Astrocyte (in vitro differentiated cells and primary cell): Measurements from ENCODE around the gene INTS4. TPM values are rescaled to one million over a fixed set of nuclear protein-coding genes. Genes with fewer than 3 reads are reported as not detected.

Source experiments
- DNase-seq: peaks from one replicate; pipeline ENCODE4 v3.0.0-alpha.2; 2010; ENCODE audit warnings: low read depth
- FAIRE-seq: peaks from 2 replicates; lab custom pipeline; 2011; peaks lifted over from hg19 to GRCh38; lab: Jason Lieb, UNC
- H2AFZ ChIP-seq: 2 replicates; pipeline ENCODE4 v1.6.0; 2012; ENCODE audit warnings: low read depth, low read length, inconsistent platforms
- H3K27ac ChIP-seq: 2 replicates; pipeline ENCODE4 v1.5.1; 2011; ENCODE audit warnings: low read depth, low read length, inconsistent platforms
- H3K27me3 ChIP-seq: 2 replicates; pipeline ENCODE4 v1.6.0; 2011; ENCODE audit warnings: low read length, inconsistent platforms; ENCODE audit not compliant: insufficient read depth
- H3K36me3 ChIP-seq: 2 replicates; pipeline ENCODE4 v1.5.1; 2011; ENCODE audit warnings: low read length, inconsistent platforms; ENCODE audit not compliant: insufficient read depth
- H3K4me1 ChIP-seq: 2 replicates; pipeline ENCODE4 v1.5.1; 2011; ENCODE audit warnings: low read length, inconsistent platforms; ENCODE audit not compliant: insufficient read depth
- H3K4me2 ChIP-seq: 2 replicates; pipeline ENCODE4 v1.6.0; 2012; ENCODE audit warnings: low read length, inconsistent platforms
- H3K4me3 ChIP-seq: 2 replicates; pipeline ENCODE4 v1.5.1; 2011; ENCODE audit warnings: low read depth, mild to moderate bottlenecking, low read length, inconsistent platforms; ENCODE audit not compliant: insufficient read depth
- H3K79me2 ChIP-seq: 2 replicates; pipeline ENCODE4 v1.6.0; 2012; ENCODE audit warnings: mild to moderate bottlenecking, low read length, inconsistent platforms; ENCODE audit not compliant: insufficient read depth
- H3K9ac ChIP-seq: 2 replicates; pipeline ENCODE4 v1.6.0; 2012; ENCODE audit warnings: mild to moderate bottlenecking, low read length, inconsistent platforms
- H3K9me3 ChIP-seq: 2 replicates; pipeline ENCODE4 v1.5.1; 2012; ENCODE audit warnings: low read depth, mild to moderate bottlenecking, low read length, inconsistent platforms; ENCODE audit not compliant: insufficient read depth
- H4K20me1 ChIP-seq: 2 replicates; pipeline ENCODE4 v1.6.0; 2012; ENCODE audit warnings: low read length, inconsistent platforms; ENCODE audit not compliant: insufficient read depth
- H3K27ac Mint-ChIP-seq: one replicate; pipeline ENCODE4 v1.8.0; 2021; ENCODE audit warnings: mild to moderate bottlenecking, mixed read lengths; ENCODE audit not compliant: unreplicated experiment
- H3K27me3 Mint-ChIP-seq: one replicate; pipeline ENCODE4 v1.8.0; 2021; ENCODE audit warnings: low read depth, mixed read lengths; ENCODE audit not compliant: unreplicated experiment
- H3K36me3 Mint-ChIP-seq: one replicate; pipeline ENCODE4 v1.8.0; 2021; ENCODE audit warnings: low read depth, mixed read lengths; ENCODE audit not compliant: unreplicated experiment
- H3K4me1 Mint-ChIP-seq: one replicate; pipeline ENCODE4 v1.8.0; 2021; ENCODE audit warnings: low read depth, mixed read lengths; ENCODE audit not compliant: unreplicated experiment
- H3K4me3 Mint-ChIP-seq: one replicate; pipeline ENCODE4 v1.8.0; 2021; ENCODE audit warnings: mild to moderate bottlenecking, moderate library complexity, mixed read lengths; ENCODE audit not compliant: unreplicated experiment
- H3K9me3 Mint-ChIP-seq: one replicate; pipeline ENCODE4 v1.8.0; 2021; ENCODE audit warnings: mild to moderate bottlenecking, mixed read lengths; ENCODE audit not compliant: unreplicated experiment
- EZH2 ChIP-seq: IDR thresholded peaks from 2 replicates; pipeline ENCODE4 v1.6.1; 2012; ENCODE audit warnings: mild to moderate bottlenecking, low read length, inconsistent platforms; ENCODE audit not compliant: insufficient read depth
- total RNA-seq: library from RNA; stranded (reverse); gene quantifications from 2 replicates; pipeline ENCODE4 v1.2.1, GENCODE V29; 2021
- TF ChIP-seq, protein P1 (sequence below): IDR thresholded peaks from 2 replicates; pipeline ENCODE4 v1.5.1; 2011; ENCODE audit warnings: low read depth, mild to moderate bottlenecking, inconsistent platforms, low read length, moderate library complexity; ENCODE audit not compliant: insufficient read depth

INTS4 gene
- total RNA-seq, 1 donor from 2014 or later, result 35.0 TPM

GRCh38 chr11:77876045-77876444 lies 118.4 kb downstream of the INTS4 start:
- Histone ChIP-seq H3K36me3 (no peaks in the 10 kb centered on the region), H3K79me2 (no peaks in the 10 kb centered on the region), H3K4me1 (peaks cover 4% of the 10 kb centered on the region), H2AFZ (no peak overlapping the region), H3K4me3 (no peak overlapping the region), H3K9me3 (no peaks in the 10 kb centered on the region), H3K27ac (no peak overlapping the region), H4K20me1 (no peaks in the 10 kb centered on the region), H3K27me3 (no peaks in the 10 kb centered on the region), H3K4me2 (no peak overlapping the region), H3K9ac (no peak overlapping the region)
- no peak for DNase-seq
- H3K4me1 Mint-ChIP-seq, result peaks cover 18% of the 10 kb centered on the region
- no peaks in the 10 kb centered on the region for H3K9me3 Mint-ChIP-seq
- TF ChIP-seq EZH2, result no peak
- TF ChIP-seq, protein P1, sequence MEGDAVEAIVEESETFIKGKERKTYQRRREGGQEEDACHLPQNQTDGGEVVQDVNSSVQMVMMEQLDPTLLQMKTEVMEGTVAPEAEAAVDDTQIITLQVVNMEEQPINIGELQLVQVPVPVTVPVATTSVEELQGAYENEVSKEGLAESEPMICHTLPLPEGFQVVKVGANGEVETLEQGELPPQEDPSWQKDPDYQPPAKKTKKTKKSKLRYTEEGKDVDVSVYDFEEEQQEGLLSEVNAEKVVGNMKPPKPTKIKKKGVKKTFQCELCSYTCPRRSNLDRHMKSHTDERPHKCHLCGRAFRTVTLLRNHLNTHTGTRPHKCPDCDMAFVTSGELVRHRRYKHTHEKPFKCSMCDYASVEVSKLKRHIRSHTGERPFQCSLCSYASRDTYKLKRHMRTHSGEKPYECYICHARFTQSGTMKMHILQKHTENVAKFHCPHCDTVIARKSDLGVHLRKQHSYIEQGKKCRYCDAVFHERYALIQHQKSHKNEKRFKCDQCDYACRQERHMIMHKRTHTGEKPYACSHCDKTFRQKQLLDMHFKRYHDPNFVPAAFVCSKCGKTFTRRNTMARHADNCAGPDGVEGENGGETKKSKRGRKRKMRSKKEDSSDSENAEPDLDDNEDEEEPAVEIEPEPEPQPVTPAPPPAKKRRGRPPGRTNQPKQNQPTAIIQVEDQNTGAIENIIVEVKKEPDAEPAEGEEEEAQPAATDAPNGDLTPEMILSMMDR, result no peak
- no peak overlapping the region for H3K4me3 Mint-ChIP-seq
- peaks cover 21% of the 10 kb centered on the region for H3K36me3 Mint-ChIP-seq
- no peaks in the 10 kb centered on the region for H3K27me3 Mint-ChIP-seq
- no peak overlapping the region for H3K27ac Mint-ChIP-seq
- no peak for FAIRE-seq

DNA sequence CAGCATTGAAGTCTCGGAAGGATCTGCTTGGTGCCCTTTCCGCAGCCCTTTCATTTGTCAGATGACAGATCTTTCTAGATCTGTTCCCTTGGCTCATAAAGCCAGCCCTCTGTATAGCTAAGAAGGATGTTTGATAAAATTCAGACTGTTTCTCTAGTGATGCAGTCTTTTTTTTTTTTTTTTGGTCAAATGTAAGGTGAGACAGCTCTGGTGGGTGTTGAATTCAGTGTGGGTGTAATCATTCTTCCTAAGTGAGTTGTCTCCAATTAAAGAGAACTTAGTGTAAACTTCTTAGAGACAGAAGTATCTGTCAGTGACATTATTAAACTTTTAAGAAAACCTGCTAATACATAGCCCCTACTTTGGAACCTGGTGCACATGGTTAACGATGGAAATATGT lies 120.3 kb downstream of the INTS4 start:
- peak; percentile 65 for DNase-seq
- Histone ChIP-seq H3K4me3 (no peak overlapping the region), H3K9me3 (no peaks in the 10 kb centered on the region), H3K79me2 (no peaks in the 10 kb centered on the region), H3K4me2 (no peak overlapping the region), H3K4me1 (peaks cover 4% of the 10 kb centered on the region), H3K27ac (no peak overlapping the region), H4K20me1 (no peaks in the 10 kb centered on the region), H2AFZ (no peak overlapping the region), H3K27me3 (no peaks in the 10 kb centered on the region), H3K9ac (no peak overlapping the region), H3K36me3 (peaks cover 6% of the 10 kb centered on the region)
- TF ChIP-seq EZH2, result no peak
- TF ChIP-seq, protein P1, result no peak
- peaks cover 11% of the 10 kb centered on the region for H3K36me3 Mint-ChIP-seq
- no peak for FAIRE-seq
- no peaks in the 10 kb centered on the region for H3K27me3 Mint-ChIP-seq
- H3K4me3 Mint-ChIP-seq, result no peak overlapping the region
- H3K4me1 Mint-ChIP-seq, result peaks cover 8% of the 10 kb centered on the region
- H3K9me3 Mint-ChIP-seq, result no peaks in the 10 kb centered on the region
- H3K27ac Mint-ChIP-seq, result no peak overlapping the region

DNA sequence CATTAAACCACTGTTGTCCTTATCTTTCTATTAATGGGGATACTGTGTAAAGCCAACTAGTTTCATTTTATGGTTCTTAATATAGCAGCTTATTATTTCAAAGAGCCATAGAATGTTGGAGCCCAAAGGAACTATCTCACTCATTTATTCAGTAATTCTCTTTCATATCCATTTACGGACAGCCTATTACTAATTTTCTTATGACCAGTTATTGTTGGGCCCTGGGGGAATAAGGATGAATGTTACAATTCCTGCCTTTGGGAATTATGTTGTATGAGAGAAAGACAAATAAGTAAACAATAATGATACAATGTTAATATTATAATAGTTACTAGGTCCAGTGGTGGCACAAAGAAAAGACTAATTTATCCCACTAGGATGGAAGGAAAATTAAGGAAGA lies 121.1 kb downstream of the INTS4 start:
- no peaks in the 10 kb centered on the region for H3K9me3 ChIP-seq
- H3K27ac ChIP-seq, result no peak overlapping the region
- H3K27me3 ChIP-seq, result no peaks in the 10 kb centered on the region
- no peak for DNase-seq
- H3K4me3 ChIP-seq, result no peak overlapping the region
- Mint-ChIP-seq H3K36me3 (peaks cover 15% of the 10 kb centered on the region), H3K9me3 (no peaks in the 10 kb centered on the region), H3K4me1 (peaks cover under 1% of the 10 kb centered on the region), H3K27me3 (no peaks in the 10 kb centered on the region), H3K4me3 (no peak overlapping the region), H3K27ac (no peak overlapping the region)
- no peaks in the 10 kb centered on the region for H3K79me2 ChIP-seq
- peaks cover 2% of the 10 kb centered on the region for H3K4me1 ChIP-seq
- TF ChIP-seq EZH2, result no peak
- TF ChIP-seq, protein P1, result no peak
- H3K9ac ChIP-seq, result no peak overlapping the region
- FAIRE-seq, result no peak
- no peaks in the 10 kb centered on the region for H4K20me1 ChIP-seq
- H2AFZ ChIP-seq, result no peak overlapping the region
- H3K4me2 ChIP-seq, result no peak overlapping the region
- peaks cover 6% of the 10 kb centered on the region for H3K36me3 ChIP-seq
